MM.1S (cell line): ENCODE measurements around the gene SYT2.

Source experiments
- CTCF ChIP-seq: fragments of 300-600 bp; sonication (generic); IDR thresholded peaks from 2 replicates; pipeline ENCODE4 v1.5.1; 2016; ENCODE audit warnings: antibody characterized with exemption, low read length, mixed read lengths
- EZH2 ChIP-seq: fragments of 300-600 bp; sonication (generic); optimal IDR thresholded peaks from 2 replicates; pipeline ENCODE3; 2017; ENCODE audit warnings: low read depth, mild to moderate bottlenecking, antibody characterized with exemption, low read length, mixed read lengths

GRCh38 chr1:202700061-202700460, 10.2 kb downstream of the SYT2 start:
- TF ChIP-seq CTCF, result no peak
- no peak for TF ChIP-seq EZH2
